Osteoblast (primary cell): ENCODE data around the gene EPAS1. TPM values are rescaled to one million over a fixed set of nuclear protein-coding genes. Genes with fewer than 3 reads are reported as not detected.

Experiments
- DNase-seq: peaks from one replicate; pipeline ENCODE4 v3.0.0; 2011; ENCODE audit warnings: low spot score, mixed read lengths; ENCODE audit not compliant: insufficient read length; ENCODE audit errors: missing footprints
- H2AFZ ChIP-seq: 2 replicates; pipeline ENCODE4 v1.6.0; 2011; ENCODE audit warnings: mild to moderate bottlenecking, low read length
- H3K27ac ChIP-seq: 2 replicates; pipeline ENCODE4 v1.5.1; 2011; ENCODE audit warnings: mild to moderate bottlenecking, low read depth, low read length, moderate library complexity
- H3K27me3 ChIP-seq: 2 replicates; pipeline ENCODE4 v1.6.0; 2012; ENCODE audit warnings: mild to moderate bottlenecking, control low read depth, inconsistent platforms, low read length, moderate library complexity; ENCODE audit not compliant: insufficient read depth
- H3K36me3 ChIP-seq: 2 replicates; pipeline ENCODE4 v1.5.1; 2011; ENCODE audit warnings: mild to moderate bottlenecking, low read length, control low read depth, moderate library complexity; ENCODE audit not compliant: insufficient read depth
- H3K4me1 ChIP-seq: 2 replicates; pipeline ENCODE4 v1.5.1; 2011; ENCODE audit warnings: mild to moderate bottlenecking, low read length, control low read depth, moderate library complexity; ENCODE audit not compliant: insufficient read depth
- H3K4me2 ChIP-seq: 2 replicates; pipeline ENCODE4 v1.6.0; 2011; ENCODE audit warnings: mild to moderate bottlenecking, low read length; ENCODE audit not compliant: insufficient read depth
- H3K4me3 ChIP-seq: fragments of 200-600 bp; sonication (generic); 3 replicates; pipeline ENCODE4 v1.5.1; 2012; ENCODE audit warnings: mild to moderate bottlenecking, low read length, inconsistent platforms; ENCODE audit not compliant: insufficient read depth
- H3K79me2 ChIP-seq: 2 replicates; pipeline ENCODE4 v1.6.0; 2012; ENCODE audit warnings: mild to moderate bottlenecking, low read length, control low read depth, inconsistent platforms; ENCODE audit not compliant: insufficient read depth
- H3K9me3 ChIP-seq: 2 replicates; pipeline ENCODE4 v1.5.1; 2011; ENCODE audit warnings: low read depth, low read length, control low read depth
- H4K20me1 ChIP-seq: 2 replicates; pipeline ENCODE4 v1.6.0; 2012; ENCODE audit warnings: mild to moderate bottlenecking, low read length, control low read depth; ENCODE audit not compliant: insufficient read depth
- CTCF ChIP-seq: IDR thresholded peaks from 2 replicates; pipeline ENCODE4 v1.5.1; 2011; ENCODE audit warnings: mild to moderate bottlenecking, low read depth, low read length, moderate library complexity; ENCODE audit errors: extremely low read depth
- total RNA-seq: library from RNA; depleted of rRNA; stranded (reverse); fragments of >200 nt; gene quantifications from 2 replicates; pipeline ENCODE4 v1.2.3, GENCODE V29; 2012

EPAS1 gene
- total RNA-seq, 1 donor, result 260 TPM

- no peaks in the 10 kb centered on the region for H4K20me1 ChIP-seq
- H3K27me3 ChIP-seq, result no peaks in the 10 kb centered on the region
- no peak for TF ChIP-seq CTCF
- H3K36me3 ChIP-seq, result peaks cover 70% of the 10 kb centered on the region
- H3K9me3 ChIP-seq, result no peaks in the 10 kb centered on the region
- peaks cover 18% of the 10 kb centered on the region for H3K4me1 ChIP-seq
- H3K4me3 ChIP-seq, result no peak overlapping the region
- H3K79me2 ChIP-seq, result no peaks in the 10 kb centered on the region
- DNase-seq, result no peak
- no peak overlapping the region for H3K27ac ChIP-seq
- no peak overlapping the region for H3K4me2 ChIP-seq
- H2AFZ ChIP-seq, result no peak overlapping the region
These were observed 84.7 kb downstream of the EPAS1 start for GRCh38 chr2:46381871-46382270.

GRCh38 chr2:46382331-46383112 is 85.3 kb downstream of the EPAS1 start:
- DNase-seq, result peak; percentile 78
- H3K4me1 ChIP-seq, result peaks cover 18% of the 10 kb centered on the region
- no peaks in the 10 kb centered on the region for H3K27me3 ChIP-seq
- H3K27ac ChIP-seq, result no peak overlapping the region
- H3K4me3 ChIP-seq, result no peak overlapping the region
- H3K9me3 ChIP-seq, result no peaks in the 10 kb centered on the region
- H3K36me3 ChIP-seq, result peaks cover 70% of the 10 kb centered on the region
- H2AFZ ChIP-seq, result no peak overlapping the region
- H3K79me2 ChIP-seq, result no peaks in the 10 kb centered on the region
- H3K4me2 ChIP-seq, result no peak overlapping the region
- no peak for TF ChIP-seq CTCF
- H4K20me1 ChIP-seq, result no peaks in the 10 kb centered on the region

- no peak for DNase-seq
- H3K27ac ChIP-seq, result no peak overlapping the region
- no peaks in the 10 kb centered on the region for H3K79me2 ChIP-seq
- H3K4me3 ChIP-seq, result no peak overlapping the region
- H4K20me1 ChIP-seq, result no peaks in the 10 kb centered on the region
- TF ChIP-seq CTCF, result no peak
- H3K4me1 ChIP-seq, result peaks cover 18% of the 10 kb centered on the region
- no peaks in the 10 kb centered on the region for H3K9me3 ChIP-seq
- no peak overlapping the region for H3K4me2 ChIP-seq
- no peak overlapping the region for H2AFZ ChIP-seq
- peaks cover 67% of the 10 kb centered on the region for H3K36me3 ChIP-seq
- no peaks in the 10 kb centered on the region for H3K27me3 ChIP-seq
These were observed 85.8 kb downstream of the EPAS1 start for GRCh38 chr2:46383113-46383395.

- Histone ChIP-seq H3K36me3 (peaks cover 64% of the 10 kb centered on the region), H3K4me3 (no peak overlapping the region), H3K27ac (no peak overlapping the region), H3K79me2 (no peaks in the 10 kb centered on the region), H4K20me1 (no peaks in the 10 kb centered on the region), H3K4me2 (no peak overlapping the region), H3K9me3 (no peaks in the 10 kb centered on the region), H2AFZ (no peak overlapping the region), H3K4me1 (peaks cover 21% of the 10 kb centered on the region), H3K27me3 (no peaks in the 10 kb centered on the region)
- no peak for TF ChIP-seq CTCF
- DNase-seq, result no peak
These were observed 86.7 kb downstream of the EPAS1 start for GRCh38 chr2:46383784-46384456.
